Measurements from ENCODE around the gene COX6B1.
"Not testable (repeated sequence)": the region's sequence is repeated elsewhere in the genome, so short reads cannot be mapped to it uniquely, and the experiment has no call there.

COX6B1 gene

DNA sequence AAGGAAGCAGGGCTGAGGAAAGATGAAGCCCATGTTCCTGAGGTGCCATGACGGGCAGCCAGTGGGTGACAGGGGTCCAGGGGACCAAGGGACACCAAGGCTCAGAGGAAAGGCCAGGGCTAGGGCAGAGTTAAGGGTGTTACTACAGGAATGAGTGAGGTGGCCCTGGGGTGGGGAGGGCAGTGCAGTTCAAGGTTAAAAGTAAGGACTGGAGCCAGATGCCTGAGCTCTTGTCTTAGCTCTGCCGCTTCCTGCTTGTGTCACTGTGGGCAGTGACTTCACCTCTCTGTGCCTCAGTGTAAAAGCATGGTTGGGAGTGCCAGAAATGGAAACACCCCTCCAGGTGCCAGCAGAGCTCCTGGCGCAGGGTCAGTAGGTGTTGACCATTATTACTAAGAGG, 11.5 kb upstream of the COX6B1 start:
- DNase-seq: no peak

DNA sequence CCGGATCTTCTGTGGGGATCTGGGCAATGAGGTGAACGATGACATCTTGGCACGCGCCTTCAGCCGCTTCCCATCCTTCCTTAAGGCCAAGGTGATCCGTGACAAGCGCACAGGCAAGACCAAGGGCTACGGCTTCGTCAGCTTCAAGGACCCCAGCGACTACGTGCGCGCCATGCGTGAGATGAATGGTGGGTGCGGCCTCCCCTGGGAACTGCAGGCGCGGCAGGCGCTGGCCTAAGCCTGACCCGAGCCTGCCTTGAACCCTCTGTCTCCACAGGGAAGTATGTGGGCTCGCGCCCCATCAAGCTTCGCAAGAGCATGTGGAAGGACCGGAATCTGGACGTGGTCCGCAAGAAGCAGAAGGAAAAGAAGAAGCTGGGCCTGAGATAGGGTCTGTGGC, 11.0 kb upstream of the COX6B1 start:
- no peak for DNase-seq

DNA sequence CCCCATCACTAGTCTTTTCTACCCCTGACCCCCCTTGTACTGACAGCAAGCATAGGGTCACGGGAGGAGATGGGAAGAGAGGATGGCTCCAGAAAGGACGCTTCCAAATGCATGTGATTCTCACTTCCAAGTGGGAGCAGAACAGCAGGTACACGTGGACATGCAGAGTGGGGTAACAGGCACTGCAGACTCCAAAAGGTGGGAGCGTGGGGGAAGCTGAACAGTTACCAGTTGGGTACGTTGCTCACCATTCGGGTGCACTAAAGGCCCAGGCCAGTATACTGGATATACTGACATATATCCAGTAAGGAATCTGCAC, 8.8 kb upstream of the COX6B1 start:
- DNase-seq: no peak

DNA sequence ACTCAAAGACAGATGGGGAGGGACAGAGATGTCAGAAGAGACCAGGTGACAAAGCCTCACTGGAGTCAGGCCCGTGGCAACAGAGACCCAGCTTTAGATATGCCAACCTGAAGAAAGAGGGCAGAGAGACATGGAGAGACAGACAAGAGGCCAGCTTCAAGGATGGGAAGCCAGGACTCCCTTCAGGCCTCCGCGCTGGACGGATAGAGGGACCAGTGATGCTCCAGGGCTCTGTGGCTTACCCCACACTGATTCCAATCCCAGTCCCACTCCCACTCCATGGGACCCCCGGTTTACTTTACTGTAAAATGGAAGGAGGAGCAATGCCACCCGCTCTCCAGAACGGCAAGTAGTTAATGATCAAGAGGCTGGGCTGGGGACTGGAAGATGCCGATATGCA, 8.3 kb upstream of the COX6B1 start:
- DNase-seq: no peak

DNA sequence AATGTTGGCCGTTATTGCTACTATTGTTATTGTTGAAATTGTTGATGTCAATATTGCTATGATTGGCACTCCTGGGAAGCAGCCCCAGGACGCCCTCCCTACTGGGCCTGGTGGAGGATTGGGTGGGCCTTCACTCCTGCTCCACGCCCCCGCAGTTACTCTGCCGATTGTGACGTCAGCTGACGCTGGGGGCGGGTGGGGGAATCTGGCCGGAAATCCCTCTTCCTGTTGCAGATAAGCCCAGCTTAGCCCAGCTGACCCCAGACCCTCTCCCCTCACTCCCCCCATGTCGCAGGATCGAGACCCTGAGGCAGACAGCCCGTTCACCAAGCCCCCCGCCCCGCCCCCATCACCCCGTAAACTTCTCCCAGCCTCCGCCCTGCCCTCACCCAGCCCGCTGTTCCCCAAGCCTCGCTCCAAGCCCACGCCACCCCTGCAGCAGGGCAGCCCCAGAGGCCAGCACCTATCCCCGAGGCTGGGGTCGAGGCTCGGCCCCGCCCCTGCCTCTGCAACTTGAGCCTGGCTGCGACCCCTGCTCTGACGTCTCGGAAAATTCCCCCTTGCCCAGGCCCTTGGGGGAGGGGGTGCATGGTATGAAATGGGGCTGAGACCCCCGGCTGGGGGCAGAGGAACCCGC, 6.5 kb upstream of the COX6B1 start, which contains the start of gene ETV2:
Gene ETV2 (plus strand): TSS at position 231 of the 637 bp plus-strand sequence. CDS start 716 bp downstream, outside the sequence.
- peak; percentile 31 for DNase-seq

DNA sequence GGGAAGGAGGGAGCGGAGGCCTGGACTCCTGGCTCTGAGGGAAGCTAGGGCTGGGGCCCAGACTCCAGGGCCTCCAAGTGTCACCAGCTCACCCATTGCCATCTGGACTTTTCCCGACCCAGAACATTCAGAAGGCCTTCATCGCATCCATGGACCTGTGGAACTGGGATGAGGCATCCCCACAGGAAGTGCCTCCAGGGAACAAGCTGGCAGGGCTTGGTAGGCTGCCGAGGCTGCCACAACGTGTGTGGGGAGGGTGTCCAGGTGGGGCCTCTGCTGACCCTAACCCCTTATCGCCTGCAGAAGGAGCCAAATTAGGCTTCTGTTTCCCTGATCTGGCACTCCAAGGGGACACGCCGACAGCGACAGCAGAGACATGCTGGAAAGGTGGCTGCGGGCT, 5.8 kb upstream of the COX6B1 start:
- no peak for DNase-seq

DNA sequence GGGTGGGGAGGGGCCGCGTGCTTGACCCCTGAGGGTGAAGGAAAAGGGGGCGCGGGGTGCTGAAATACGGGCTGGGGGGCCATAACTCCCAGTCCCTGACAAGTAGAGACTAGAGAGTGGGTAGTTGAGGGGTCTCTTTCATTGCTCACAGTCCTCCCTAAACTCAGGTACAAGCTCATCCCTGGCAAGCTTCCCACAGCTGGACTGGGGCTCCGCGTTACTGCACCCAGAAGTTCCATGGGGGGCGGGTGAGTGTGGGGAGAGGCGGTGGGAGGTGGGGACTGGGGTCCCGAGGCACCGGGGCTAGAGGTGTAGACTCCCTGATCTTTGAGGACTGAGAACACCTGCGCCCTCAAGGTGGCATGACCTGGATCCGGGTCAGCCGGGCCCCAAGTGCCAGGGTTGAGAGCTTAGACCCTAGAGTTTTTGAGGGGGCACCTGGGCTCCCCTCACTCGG, 5.3 kb upstream of the COX6B1 start:
- no peak for DNase-seq

DNA sequence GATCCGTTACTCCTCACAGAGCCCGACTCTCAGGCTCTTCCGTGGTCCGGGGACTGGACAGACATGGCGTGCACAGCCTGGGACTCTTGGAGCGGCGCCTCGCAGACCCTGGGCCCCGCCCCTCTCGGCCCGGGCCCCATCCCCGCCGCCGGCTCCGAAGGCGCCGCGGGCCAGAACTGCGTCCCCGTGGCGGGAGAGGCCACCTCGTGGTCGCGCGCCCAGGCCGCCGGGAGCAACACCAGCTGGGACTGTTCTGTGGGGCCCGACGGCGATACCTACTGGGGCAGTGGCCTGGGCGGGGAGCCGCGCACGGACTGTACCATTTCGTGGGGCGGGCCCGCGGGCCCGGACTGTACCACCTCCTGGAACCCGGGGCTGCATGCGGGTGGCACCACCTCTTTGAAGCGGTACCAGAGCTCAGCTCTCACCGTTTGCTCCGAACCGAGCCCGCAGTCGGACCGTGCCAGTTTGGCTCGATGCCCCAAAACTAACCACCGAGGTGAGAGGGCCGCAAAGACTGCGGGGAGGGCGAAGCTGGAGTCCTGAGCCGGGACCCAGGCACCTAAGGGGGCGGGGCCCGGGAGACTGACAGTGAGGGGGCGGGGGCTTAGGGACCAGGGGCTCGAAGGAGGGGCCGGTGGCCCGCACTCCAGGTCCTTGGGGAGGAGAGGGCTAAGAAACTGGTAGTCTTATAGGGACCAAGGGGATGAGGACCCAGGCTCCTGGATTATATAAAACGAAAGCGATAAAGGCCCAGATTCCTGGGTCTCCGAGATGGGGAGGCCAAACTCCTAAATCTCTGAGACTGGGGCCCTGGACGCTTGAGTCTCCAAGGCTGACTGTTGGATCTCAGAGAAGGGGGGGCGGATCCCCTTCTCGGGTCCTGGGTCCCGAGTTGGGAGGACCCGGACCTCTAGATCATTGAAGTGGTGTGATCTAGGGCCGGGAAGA, 4.6 kb upstream of the COX6B1 start:
- DNase-seq: peak; percentile 67

DNA sequence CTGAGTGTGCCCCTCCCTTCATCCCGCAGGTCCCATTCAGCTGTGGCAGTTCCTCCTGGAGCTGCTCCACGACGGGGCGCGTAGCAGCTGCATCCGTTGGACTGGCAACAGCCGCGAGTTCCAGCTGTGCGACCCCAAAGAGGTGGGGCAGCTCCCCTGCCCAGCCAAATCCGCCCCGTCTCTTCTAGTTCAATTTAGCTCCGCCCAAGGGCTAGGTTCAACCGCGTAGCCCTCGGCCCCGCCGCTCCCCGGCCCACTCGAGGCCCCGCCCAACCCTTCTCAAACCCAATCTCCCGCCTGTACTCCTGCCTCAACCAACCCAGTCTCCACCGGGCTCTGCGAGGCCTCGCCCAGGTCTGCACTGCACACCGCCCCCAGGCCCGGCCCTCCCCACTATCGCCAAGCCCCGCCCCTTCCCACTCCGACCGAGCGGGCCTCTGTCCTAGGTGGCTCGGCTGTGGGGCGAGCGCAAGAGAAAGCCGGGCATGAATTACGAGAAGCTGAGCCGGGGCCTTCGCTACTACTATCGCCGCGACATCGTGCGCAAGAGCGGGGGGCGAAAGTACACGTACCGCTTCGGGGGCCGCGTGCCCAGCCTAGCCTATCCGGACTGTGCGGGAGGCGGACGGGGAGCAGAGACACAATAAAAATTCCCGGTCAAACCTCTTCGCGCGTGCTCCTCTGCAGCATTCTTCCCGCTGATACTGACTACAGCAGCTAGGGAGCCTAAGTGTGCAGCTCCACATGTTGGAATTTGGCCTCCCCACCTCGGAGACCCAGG, 3.7 kb upstream of the COX6B1 start:
- DNase-seq: peak; percentile 91

DNA sequence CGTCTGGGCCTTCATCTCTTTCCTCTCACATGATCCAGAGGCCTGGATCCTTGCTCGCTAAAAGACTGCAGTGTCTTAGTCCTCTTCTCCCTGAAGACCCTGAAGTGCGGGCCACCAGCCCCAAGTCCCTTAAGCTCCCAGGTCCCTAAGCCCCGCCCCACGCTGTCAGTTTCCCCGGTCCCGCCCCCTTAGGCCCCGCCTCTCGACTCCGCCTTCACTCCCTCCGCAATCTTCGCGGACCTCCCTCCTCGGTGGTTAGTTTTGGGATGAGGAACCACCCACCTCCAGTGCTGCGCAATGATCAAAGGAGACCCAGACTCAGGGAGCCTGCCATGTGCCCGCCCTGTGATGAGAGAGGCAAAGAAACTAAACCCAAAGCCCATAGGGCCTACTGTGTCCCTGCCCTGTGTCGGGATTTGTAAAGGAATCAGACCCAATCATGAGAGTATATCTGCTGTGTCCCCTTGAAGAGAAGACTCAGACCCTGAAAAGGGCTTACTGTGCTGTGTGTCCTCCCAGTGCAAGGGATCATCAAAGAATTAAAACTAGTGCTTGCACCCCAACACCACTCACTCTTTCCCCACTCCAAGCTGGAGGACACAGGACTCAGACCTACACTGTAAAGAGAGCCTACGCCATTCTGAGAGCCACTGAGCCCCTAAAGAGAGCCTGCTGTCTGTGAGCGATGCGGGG, 3.0 kb upstream of the COX6B1 start:
- DNase-seq: peak; percentile 54

DNA sequence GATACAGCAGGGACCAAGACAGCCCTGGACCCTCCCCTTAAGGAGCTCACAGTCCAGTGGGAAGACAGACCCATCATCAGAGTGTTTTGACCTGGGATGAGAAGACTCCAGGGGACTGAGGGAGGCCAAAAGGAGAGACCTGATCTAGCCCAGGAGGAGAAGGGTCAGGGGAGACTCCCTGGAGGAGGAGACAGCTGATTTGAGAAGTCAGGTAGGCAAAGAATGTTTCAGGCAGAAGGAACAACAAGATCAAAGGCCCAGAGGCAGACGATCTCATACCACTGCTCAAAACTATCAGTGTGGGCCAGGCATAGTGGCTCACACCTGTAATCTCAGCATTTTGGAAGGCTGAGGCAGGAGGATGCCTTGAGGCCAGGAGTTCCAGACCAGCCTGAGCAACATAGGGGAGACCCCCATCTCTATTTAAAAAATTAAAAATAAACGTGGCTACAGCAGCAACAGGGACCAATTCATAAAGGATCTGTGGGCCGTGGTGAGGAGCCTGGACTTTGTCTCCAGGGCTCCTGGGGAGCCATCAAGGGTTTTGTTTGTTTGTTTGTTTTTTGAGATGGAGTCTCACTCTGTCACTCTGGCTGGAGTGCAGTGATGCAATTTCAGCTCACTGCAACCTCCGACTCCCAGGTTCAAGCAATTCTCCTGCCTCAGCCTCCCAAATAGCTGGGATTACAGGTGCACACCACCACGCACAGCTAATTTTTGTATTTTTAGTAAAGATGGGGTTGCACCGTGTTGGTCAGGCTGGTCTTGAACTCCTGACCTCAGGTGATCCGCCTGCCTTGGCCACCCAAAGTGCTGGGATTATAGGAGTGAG, 2.2 kb upstream of the COX6B1 start:
- DNase-seq: no peak

DNA sequence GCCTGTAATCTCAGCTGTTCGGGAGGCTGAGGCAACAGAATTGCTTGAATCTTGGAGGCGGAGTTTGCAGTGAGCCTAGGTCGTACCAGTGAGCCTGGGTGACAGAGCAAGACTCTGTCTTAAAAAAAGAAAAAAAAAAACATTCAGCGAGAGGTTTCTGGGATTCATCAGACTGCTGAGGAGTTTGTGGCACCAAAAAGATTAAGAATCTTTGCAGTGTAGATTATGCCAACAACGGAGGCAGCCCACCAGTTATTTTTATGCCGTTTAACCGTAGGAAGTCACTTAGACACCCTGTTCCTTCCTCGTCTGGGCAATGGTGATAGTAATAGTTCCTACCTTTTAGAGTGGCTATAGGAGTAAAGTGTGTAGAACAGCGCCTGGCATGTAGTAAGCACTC, 2.5 kb downstream of the COX6B1 start:
- DNase-seq: no peak

DNA sequence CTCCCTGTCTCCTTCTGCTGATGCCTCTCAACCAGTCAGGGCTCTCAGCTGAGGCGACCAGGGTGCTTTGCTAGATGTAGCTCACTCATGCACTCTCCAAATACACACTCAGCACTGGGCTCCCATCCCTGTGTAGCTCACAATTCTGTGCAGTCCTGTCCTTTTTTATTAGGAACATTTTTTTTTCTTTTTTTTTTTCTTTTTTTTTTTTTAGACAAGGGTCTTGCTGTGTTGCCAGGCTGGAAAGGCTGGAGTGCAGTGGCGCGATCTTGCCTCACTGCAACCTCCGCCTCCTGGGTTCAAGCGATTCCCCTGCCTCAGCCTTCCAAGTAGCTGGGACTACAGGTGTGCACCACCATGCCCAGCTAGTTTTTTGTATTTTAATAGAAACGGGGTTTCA, 6.7 kb downstream of the COX6B1 start:
- not testable (repeated sequence) for DNase-seq

DNA sequence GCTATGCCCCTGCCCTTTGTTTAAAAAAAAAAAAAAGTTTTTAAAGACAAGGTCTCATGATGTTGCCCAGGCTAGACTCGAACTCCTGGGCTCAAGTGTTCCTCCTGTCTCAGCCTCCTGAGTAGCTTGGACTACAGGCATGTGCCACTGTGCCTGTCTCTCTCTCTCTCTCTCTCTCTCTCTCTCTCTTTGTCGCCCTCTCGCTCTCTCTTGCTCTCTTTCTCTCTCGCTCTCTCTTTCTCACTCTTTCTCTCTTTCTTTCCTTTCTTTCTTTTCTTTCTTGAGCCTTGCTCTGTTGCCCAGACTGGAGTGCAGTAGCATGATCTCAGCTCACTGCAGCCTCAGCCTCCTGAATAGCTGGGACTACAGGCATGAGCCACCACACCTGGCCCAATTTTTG, 7.5 kb downstream of the COX6B1 start:
- DNase-seq: no peak

DNA sequence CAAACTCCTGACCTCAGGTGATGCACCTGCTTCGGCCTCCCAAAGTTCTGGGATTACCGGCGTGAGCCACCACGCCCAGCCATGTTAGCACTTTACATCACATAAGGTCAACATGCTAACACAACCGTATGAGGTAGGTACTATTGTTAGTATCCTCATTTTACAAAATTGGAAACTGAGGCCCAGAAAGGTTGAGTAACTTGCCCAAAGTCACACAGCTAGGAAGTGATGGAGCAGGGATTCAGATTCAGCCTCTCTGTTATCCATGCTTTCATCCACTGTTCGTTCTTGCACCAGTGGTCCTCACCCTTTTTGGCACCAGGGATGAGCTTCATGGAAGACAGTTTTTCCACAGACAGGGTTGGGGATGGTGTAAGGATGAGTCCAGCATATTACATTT, 8.6 kb downstream of the COX6B1 start:
- no peak for DNase-seq

DNA sequence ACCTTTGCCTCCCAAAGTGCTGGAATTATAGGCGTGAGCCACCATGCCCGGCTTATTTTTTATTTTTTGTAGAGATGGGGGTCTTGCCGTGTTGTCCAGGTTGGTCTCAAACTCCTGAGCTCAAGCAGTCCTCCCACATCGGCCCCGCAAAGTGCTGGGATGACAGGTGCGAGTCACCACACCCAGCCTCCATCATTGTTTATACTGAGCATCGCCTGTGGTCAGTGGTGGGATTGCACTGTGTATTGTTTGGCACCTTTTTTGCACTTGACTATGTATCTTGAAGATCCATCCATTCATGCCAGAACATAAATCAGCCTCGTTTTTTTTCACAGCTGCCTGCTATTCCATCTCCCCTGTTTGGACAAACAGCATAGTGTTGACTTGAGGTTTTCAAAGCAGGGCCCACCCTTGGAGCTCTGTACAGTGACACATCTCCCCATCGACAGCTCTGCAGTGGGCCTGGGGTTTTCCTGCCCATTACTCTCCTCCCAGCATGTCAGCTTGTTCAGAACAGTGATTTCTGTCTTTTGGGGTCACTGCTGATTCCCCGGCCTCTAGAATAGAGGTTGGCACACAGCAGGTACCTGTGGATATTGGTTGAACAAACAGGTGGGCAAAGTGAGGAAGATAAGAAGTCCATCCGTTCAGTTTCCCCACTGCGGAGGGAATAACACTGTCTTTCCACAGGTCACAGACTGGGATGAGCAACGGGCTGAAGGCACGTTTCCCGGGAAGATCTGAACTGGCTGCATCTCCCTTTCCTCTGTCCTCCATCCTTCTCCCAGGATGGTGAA, 10.0 kb downstream of the COX6B1 start:
- DNase-seq: no peak

DNA sequence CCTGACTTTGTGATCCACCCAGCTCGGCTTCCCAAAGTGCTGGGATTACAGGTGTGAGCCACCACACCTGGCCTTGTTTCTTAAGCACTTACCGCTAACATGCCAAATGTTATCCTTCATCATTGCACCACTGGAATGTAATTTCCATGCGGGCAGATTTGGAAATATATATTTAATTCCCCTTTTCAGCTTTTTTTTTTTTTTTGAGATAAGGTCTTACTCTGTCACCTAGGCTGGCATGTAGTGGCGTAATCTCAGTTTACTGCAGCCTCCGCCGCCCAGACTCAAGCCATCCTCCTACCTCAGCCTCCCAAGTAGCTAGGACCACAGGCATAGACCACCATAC, 13.8 kb downstream of the COX6B1 start:
- DNase-seq: no peak

DNA sequence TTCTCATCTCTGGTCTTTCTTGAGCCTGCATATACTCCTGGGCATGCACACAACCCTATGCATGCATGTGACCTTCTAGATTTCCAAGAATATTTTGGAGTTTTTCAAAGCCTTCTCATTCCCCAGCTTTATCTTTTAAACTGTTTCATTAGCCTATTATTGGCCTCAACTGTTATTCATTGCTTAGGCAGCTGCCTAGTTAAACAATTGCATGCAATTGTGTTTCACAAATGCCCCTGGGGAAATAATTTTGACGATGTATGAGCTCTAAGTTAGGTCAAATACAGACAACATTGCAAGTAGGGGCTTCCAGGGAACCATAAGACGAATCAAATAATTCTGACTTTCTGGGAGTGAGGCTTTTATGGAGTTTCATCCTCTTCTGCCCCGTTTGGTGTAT, 15.9 kb downstream of the COX6B1 start:
- no peak for DNase-seq

DNA sequence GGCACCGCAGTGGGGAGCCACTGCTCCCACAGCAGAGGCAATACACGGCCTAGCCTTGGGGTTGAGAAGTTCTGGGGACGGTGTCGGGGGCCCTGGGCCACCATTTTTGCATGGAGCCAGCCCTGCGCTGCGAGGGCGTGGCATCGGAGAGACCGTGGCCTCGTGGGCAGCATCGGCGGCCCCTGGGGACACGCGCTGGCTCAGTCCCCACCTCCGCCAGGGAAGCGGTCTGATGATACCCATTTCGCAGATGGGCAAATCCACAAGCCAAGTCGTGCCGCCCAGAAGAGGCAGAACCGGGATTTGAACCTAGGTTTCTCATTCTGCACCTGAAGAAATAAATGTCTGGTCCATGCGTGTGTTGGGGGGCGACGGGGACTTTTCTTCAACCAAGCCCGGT, 17.0 kb downstream of the COX6B1 start:
- DNase-seq: no peak

DNA sequence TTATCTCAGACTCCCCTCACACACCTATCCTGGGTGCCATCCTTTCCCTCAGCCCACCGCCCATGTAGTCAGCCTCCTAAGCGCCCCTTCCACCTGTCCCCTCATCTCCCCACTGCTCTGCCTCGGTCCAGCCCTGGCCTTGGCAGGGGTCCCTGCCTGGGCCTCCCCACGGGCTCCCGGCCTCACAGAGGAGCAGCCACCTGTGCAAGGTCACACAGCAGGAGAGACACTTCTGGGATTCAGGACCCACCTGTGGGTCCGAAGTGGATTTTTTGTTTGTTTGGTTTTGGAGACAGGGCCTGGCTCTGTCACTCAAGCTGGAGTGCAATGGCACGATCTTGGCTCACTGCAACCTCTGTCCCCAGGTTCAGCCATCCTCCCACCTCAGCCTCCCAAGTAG, 17.5 kb downstream of the COX6B1 start:
- DNase-seq: no peak

DNA sequence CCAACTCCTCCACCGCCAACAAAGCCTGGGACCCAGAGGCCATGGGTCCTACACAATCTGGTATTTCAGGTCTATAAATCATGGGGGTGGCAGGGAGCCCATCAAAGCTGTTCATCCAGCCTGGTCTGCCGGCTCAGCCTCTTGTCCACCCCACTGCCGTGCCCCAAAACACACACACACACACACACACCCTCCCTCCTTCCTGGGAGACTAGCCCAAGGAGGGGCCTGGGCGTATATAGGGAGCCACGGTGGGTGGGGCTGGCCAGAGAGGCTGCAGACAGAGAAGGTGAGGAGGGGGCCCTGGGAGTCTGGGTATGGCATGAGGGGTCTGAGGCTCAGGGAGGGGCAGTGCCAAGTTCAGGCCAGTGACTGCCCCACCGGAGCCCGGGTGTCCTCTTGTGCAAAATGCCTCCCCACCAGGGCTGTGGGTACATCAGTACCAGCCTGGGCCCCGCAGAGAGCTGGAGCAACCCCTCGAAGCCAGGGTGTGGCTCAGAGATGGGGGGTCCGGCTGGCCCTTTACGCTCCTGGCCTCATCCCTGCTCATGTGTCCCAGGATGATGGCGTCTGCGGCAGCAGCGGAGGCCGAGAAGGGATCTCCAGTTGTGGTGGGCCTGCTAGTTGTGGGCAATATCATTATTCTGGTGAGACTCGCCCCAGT, 18.3 kb downstream of the COX6B1 start, which contains the start of gene UPK1A:
Gene UPK1A (plus strand): TSS at position 267 of the 663 bp plus-strand sequence. CDS start 296 bp downstream, at position 563.
- no peak for DNase-seq

All from effector CD4-positive, alpha-beta T cell (primary cell).